ENCODE measurements around the gene RTL10. TPM values are rescaled to one million over a fixed set of nuclear protein-coding genes. Genes with fewer than 3 reads are reported as not detected.

Gene RTL10
- total and polyA plus RNA-seq, 2 of the 13 experiments (the other 11 are each of a cell fraction or from before 2014, with no cell fraction given): 14.1 to 15.8 TPM

DNA sequence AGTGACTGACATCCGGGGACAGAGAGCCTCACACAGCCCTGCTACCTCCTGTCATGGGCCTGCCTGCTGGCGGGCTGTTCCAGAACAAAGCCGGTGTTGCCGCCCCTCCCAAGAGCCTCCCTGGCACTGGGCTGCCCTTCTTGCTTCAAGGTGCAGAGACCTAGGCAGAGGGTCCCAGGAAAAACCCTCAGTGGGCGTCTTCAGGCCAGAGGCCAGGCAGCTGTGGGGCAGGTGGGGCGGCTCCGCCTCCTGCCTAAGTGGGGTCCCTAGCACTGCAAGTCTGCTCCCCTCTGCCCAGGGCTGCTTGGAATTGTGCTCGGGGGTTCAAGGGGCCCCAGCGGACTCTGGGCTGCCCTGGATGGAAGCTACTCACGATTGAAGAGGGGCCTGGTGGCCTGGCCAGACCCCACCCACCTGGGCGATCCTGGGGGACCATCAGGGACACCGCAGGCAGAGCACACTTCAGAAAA, 20.4 kb upstream of the RTL10 start:
- Histone ChIP-seq H3K36me3 (replicated peaks in 1 of 2; ENCODE audit: control insufficient read depth in 1 of 2, insufficient read depth in 2 of 2, low read length in 2 of 2) (no peaks in the 10 kb centered on the region), H3K9ac (ENCODE audit: insufficient read depth, low read depth, low read length) (no peak overlapping the region), H3K9me3 (ENCODE audit: low read length) (no peaks in the 10 kb centered on the region), H3K79me2 (ENCODE audit: insufficient read depth, low read length) (no peaks in the 10 kb centered on the region), H2AFZ (ENCODE audit: low read length) (no peak overlapping the region), H3K27ac (ENCODE audit: extremely low read length, insufficient read depth, low read length) (no peak overlapping the region), H4K20me1 (ENCODE audit: insufficient read depth, low read length) (no peaks in the 10 kb centered on the region), H3K4me2 (ENCODE audit: low read depth, low read length) (no peak overlapping the region), H3K4me3 (replicated peaks in 1 of 3; ENCODE audit: insufficient read depth in 1 of 3, low read depth in 2 of 3, low read length in 3 of 3) (no peak overlapping the region), H3K27me3 (ENCODE audit: control insufficient read depth in 1 of 2, insufficient read depth in 2 of 2, low read length in 2 of 2) (no peaks in the 10 kb centered on the region), H3K4me1 (ENCODE audit: insufficient read depth, low read length) (peaks cover 20% of the 10 kb centered on the region)
- BruUV-seq (replicated peaks): no TSS peak
- DNase-seq (ENCODE audit: low spot score) (no peak), ATAC-seq (no peak), FAIRE-seq (no peak)
- WGBS (ENCODE audit: low lambda C conversion rate): 92% methylated on average over 2 of the region's 12 CpGs
- CTCF ChIA-PET (ENCODE audit: low intra/inter-chr PET ratio, low total read pairs): no interaction called here
- intact Hi-C loops (cut with micrococcal nuclease; ENCODE audit: unreplicated experiment) (no loop called here), in situ Hi-C loops (cut with HindIII; ENCODE audit: extremely low pct_ligation_motif_present, low pct_unique_long_range_greater_than_20kb) (no loop called here)
- POLR2A ChIA-PET: no interaction called here
- TF ChIP-seq JUNB (CRISPR knock-in tag; IDR thresholded peaks at IDR 0.05; ENCODE audit: borderline replicate concordance): no peak

DNA sequence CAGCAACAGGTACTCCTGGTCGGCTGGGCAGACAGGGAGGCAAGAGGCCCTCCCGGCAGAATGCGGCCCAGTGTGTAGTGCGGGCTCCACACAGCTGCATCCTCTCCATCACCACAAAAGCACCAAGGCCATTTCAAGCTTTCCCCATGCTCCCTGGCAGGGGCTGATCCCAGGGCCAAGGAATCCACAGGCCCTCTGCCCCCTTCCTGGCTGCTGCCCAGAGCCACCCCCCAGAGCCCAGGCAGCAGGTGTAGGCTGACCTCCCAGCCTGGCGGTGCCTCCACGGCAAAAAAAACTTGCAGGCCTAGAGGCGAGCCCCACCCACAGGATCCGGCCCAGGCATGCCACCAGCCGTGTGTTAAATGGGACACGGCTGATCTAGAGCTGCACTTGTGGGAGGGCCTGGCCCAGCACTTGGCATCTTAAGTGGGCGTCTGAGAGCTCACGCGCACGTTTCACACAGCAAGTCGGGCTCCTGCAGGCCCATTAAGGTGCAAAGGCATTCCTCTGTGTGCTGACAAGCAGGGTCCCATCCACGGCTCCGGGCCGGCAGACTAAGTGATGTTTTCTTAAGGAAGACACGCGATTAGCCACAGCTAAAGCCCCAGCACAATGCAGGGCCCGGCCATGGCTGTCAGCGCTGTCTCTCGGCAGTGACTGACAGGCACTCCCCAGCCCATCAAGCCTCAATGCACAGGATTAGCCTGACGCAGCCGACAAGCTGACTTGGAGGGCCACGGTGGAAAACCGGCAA, 19.8 kb upstream of the RTL10 start:
- Histone ChIP-seq H3K9ac (ENCODE audit: insufficient read depth, low read depth, low read length) (no peak overlapping the region), H4K20me1 (ENCODE audit: insufficient read depth, low read length) (no peaks in the 10 kb centered on the region), H3K4me3 (replicated peaks in 1 of 3; ENCODE audit: insufficient read depth in 1 of 3, low read depth in 2 of 3, low read length in 3 of 3) (no peak overlapping the region), H3K27me3 (ENCODE audit: control insufficient read depth in 1 of 2, insufficient read depth in 2 of 2, low read length in 2 of 2) (no peaks in the 10 kb centered on the region), H3K4me2 (ENCODE audit: low read depth, low read length) (no peak overlapping the region), H3K79me2 (ENCODE audit: insufficient read depth, low read length) (no peaks in the 10 kb centered on the region), H3K36me3 (replicated peaks in 1 of 2; ENCODE audit: control insufficient read depth in 1 of 2, insufficient read depth in 2 of 2, low read length in 2 of 2) (no peaks in the 10 kb centered on the region), H3K27ac (ENCODE audit: extremely low read length, insufficient read depth, low read length) (no peak overlapping the region), H2AFZ (ENCODE audit: low read length) (no peak overlapping the region), H3K9me3 (ENCODE audit: low read length) (no peaks in the 10 kb centered on the region), H3K4me1 (ENCODE audit: insufficient read depth, low read length) (peaks cover 21% of the 10 kb centered on the region)
- DNase-seq (ENCODE audit: low spot score): no peak
- in situ Hi-C loops (cut with HindIII; ENCODE audit: extremely low pct_ligation_motif_present, low pct_unique_long_range_greater_than_20kb): no loop called here
- CTCF ChIA-PET (ENCODE audit: low intra/inter-chr PET ratio, low total read pairs): no interaction called here
- POLR2A ChIA-PET: no interaction called here
- intact Hi-C loops (cut with micrococcal nuclease; ENCODE audit: unreplicated experiment): no loop called here
- ATAC-seq: no peak
- BruUV-seq (replicated peaks): no TSS peak
- WGBS (ENCODE audit: low lambda C conversion rate): 89% methylated on average over 6 of the region's 27 CpGs
- FAIRE-seq: no peak
- TF ChIP-seq, protein P1, sequence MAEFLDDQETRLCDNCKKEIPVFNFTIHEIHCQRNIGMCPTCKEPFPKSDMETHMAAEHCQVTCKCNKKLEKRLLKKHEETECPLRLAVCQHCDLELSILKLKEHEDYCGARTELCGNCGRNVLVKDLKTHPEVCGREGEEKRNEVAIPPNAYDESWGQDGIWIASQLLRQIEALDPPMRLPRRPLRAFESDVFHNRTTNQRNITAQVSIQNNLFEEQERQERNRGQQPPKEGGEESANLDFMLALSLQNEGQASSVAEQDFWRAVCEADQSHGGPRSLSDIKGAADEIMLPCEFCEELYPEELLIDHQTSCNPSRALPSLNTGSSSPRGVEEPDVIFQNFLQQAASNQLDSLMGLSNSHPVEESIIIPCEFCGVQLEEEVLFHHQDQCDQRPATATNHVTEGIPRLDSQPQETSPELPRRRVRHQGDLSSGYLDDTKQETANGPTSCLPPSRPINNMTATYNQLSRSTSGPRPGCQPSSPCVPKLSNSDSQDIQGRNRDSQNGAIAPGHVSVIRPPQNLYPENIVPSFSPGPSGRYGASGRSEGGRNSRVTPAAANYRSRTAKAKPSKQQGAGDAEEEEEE (CRISPR knock-in tag; IDR thresholded peaks at IDR 0.05; ENCODE audit: borderline replicate concordance): no peak
- no peak for TF ChIP-seq ZNF768 (CRISPR knock-in tag; IDR thresholded peaks at IDR 0.05)
- TF ChIP-seq, protein P2, sequence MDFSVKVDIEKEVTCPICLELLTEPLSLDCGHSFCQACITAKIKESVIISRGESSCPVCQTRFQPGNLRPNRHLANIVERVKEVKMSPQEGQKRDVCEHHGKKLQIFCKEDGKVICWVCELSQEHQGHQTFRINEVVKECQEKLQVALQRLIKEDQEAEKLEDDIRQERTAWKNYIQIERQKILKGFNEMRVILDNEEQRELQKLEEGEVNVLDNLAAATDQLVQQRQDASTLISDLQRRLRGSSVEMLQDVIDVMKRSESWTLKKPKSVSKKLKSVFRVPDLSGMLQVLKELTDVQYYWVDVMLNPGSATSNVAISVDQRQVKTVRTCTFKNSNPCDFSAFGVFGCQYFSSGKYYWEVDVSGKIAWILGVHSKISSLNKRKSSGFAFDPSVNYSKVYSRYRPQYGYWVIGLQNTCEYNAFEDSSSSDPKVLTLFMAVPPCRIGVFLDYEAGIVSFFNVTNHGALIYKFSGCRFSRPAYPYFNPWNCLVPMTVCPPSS (IDR thresholded peaks at IDR 0.05): no peak
- TF ChIP-seq NRL (CRISPR knock-in tag; IDR thresholded peaks at IDR 0.05; ENCODE audit: borderline replicate concordance): no peak
- TF ChIP-seq HNRNPLL (IDR thresholded peaks at IDR 0.05; ENCODE audit: low read depth, low read length, poor library complexity, severe bottlenecking): peak; percentile 2
- TF ChIP-seq ZNF530 (CRISPR knock-in tag; IDR thresholded peaks at IDR 0.05; ENCODE audit: low read depth): no peak
- TF ChIP-seq, protein P3, sequence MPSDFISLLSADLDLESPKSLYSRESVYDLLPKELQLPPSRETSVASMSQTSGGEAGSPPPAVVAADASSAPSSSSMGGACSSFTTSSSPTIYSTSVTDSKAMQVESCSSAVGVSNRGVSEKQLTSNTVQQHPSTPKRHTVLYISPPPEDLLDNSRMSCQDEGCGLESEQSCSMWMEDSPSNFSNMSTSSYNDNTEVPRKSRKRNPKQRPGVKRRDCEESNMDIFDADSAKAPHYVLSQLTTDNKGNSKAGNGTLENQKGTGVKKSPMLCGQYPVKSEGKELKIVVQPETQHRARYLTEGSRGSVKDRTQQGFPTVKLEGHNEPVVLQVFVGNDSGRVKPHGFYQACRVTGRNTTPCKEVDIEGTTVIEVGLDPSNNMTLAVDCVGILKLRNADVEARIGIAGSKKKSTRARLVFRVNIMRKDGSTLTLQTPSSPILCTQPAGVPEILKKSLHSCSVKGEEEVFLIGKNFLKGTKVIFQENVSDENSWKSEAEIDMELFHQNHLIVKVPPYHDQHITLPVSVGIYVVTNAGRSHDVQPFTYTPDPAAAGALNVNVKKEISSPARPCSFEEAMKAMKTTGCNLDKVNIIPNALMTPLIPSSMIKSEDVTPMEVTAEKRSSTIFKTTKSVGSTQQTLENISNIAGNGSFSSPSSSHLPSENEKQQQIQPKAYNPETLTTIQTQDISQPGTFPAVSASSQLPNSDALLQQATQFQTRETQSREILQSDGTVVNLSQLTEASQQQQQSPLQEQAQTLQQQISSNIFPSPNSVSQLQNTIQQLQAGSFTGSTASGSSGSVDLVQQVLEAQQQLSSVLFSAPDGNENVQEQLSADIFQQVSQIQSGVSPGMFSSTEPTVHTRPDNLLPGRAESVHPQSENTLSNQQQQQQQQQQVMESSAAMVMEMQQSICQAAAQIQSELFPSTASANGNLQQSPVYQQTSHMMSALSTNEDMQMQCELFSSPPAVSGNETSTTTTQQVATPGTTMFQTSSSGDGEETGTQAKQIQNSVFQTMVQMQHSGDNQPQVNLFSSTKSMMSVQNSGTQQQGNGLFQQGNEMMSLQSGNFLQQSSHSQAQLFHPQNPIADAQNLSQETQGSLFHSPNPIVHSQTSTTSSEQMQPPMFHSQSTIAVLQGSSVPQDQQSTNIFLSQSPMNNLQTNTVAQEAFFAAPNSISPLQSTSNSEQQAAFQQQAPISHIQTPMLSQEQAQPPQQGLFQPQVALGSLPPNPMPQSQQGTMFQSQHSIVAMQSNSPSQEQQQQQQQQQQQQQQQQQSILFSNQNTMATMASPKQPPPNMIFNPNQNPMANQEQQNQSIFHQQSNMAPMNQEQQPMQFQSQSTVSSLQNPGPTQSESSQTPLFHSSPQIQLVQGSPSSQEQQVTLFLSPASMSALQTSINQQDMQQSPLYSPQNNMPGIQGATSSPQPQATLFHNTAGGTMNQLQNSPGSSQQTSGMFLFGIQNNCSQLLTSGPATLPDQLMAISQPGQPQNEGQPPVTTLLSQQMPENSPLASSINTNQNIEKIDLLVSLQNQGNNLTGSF (CRISPR knock-in tag; IDR thresholded peaks at IDR 0.05): no peak

Measured in HepG2 (cell line).